Stomach smooth muscle (tissue), 2 donors: Measurements from ENCODE around the gene PDE7B.

Source experiments
- H3K27ac ChIP-seq: one replicate; pipeline ENCODE4 v1.7.0; 2013; ENCODE audit warnings: mild to moderate bottlenecking, low read length, inconsistent platforms
- H3K27me3 ChIP-seq, 2 donors: one replicate each; pipeline ENCODE4 v1.7.0; 2013; ENCODE audit warnings: low read length in 2 of 2; ENCODE audit not compliant: insufficient read depth in 2 of 2, control insufficient read depth in 1 of 2
- H3K36me3 ChIP-seq, 2 donors: one replicate each; pipeline ENCODE4 v1.7.0; 2013; ENCODE audit warnings: low read length in 2 of 2; ENCODE audit not compliant: control insufficient read depth in 2 of 2, insufficient read depth in 2 of 2
- H3K4me1 ChIP-seq: one replicate; pipeline ENCODE4 v1.7.0; 2013; ENCODE audit warnings: low read length; ENCODE audit not compliant: control insufficient read depth, insufficient read depth
- H3K4me3 ChIP-seq, 2 donors: one replicate each; pipeline ENCODE4 v1.7.0; 2013; ENCODE audit warnings: low read length in 2 of 2
- H3K9ac ChIP-seq, 2 donors: one replicate each; pipeline ENCODE4 v1.7.0; 2013; ENCODE audit warnings: low read length in 2 of 2, mild to moderate bottlenecking in 1 of 2
- H3K9me3 ChIP-seq, 2 donors: one replicate each; pipeline ENCODE4 v1.7.0; 2013; ENCODE audit warnings: low read length in 2 of 2; ENCODE audit not compliant: control insufficient read depth in 2 of 2
- donor health status: healthy.
- donor health status: Pancreatic carcinoma.

PDE7B gene

DNA sequence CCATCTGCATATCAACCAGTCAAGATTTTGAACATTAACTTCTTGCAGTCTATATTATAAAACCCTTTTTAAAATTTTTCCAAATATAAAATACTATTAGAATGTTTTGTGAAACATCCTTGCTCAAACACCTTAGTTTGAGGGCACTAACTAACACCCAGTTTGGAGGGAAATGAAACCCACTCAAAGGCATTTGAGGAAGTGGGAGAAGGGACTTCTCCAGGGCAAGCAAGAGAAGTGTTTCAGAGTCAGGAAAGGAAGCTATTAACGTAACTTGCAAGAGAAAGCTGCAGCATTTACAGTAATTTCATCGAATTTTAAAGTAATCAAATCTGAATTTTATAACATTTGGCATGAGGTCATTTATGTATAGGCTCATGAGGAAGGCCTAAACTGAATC, 377.3 kb downstream of the PDE7B start:
- Histone ChIP-seq H3K36me3 (no peaks in the 10 kb centered on the region), H3K9ac (no peak overlapping the region), H3K27me3 (no peaks in the 10 kb centered on the region), H3K4me3 (no peak overlapping the region), H3K27ac (no peak overlapping the region), H3K9me3 (no peaks in the 10 kb centered on the region), H3K4me1 (peaks cover 18% of the 10 kb centered on the region)

DNA sequence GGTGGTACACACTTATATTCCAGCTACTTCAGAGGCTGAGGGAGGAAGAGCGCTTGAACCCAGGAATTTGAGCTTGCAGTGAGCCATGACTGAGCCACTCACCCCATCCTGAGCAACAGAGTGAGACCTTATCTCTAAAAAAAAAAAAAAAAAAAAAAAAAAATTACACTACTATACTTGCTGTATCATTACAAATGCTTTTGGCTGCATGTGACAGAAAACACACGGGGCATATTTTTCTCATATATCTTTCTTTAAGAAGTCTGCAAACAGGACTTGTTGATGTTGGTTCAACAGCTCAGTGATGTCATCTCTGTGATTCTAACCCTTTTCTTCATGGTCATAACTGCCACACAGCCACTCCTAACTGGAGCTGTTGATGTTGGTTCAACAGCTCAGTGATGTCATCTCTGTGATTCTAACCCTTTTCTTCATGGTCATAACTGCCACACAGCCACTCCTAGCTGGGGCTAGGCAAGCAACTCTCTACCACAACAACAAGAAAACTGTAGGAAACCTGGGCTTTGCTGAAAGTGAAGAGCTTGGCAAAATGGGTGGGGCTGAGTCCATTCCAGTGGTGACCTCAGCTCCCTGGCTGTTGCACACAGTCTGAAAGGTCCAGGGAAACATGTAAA, 378.8 kb downstream of the PDE7B start:
- no peaks in the 10 kb centered on the region for H3K27me3 ChIP-seq
- H3K27ac ChIP-seq = no peak overlapping the region
- peaks cover 18% of the 10 kb centered on the region for H3K4me1 ChIP-seq
- no peak overlapping the region for H3K9ac ChIP-seq
- H3K36me3 ChIP-seq = no peaks in the 10 kb centered on the region
- H3K9me3 ChIP-seq = no peaks in the 10 kb centered on the region
- H3K4me3 ChIP-seq = no peak overlapping the region

DNA sequence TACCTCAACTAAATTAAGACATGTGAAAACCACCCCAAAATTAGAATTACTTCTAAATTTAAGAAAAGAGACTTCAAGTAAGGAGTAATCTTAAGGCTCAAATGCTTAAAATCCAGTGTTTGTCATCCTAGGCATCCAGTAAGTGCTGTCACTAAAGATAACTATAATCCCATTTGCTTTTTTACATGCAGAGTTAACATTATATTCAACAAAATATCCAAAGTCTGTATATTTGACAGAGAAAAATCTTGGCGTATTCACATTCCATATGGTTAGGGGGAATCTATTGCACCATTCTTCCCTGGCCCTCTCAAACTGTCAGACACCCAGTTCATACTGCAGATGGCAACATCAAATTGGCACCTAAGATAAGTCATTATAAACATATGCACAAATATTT, 381.2 kb downstream of the PDE7B start:
- Histone ChIP-seq H3K4me1 (peaks cover 8% of the 10 kb centered on the region), H3K27ac (no peak overlapping the region), H3K36me3 (no peaks in the 10 kb centered on the region), H3K4me3 (no peak overlapping the region), H3K9me3 (no peaks in the 10 kb centered on the region), H3K27me3 (no peaks in the 10 kb centered on the region), H3K9ac (no peak overlapping the region)

DNA sequence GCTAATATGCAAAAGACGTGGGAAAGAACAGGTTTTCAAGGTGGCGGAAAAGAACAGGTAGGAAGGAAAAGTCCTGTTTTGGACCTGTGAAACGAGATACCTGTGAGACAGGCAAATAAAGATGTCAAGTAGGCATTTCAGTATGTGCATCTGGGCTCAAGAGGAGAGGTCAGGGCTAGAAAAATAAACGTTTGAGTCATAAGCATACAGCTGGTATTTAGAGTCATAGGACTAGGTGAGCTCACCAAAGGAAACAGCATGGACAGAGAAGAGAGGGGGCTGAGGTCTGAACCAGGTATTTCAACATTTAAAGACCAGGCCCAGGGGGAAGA, 383.7 kb downstream of the PDE7B start:
- peaks cover 5% of the 10 kb centered on the region for H3K4me1 ChIP-seq
- H3K9ac ChIP-seq = no peak overlapping the region
- no peak overlapping the region for H3K4me3 ChIP-seq
- H3K9me3 ChIP-seq = no peaks in the 10 kb centered on the region
- no peaks in the 10 kb centered on the region for H3K27me3 ChIP-seq
- no peak overlapping the region for H3K27ac ChIP-seq
- no peaks in the 10 kb centered on the region for H3K36me3 ChIP-seq

DNA sequence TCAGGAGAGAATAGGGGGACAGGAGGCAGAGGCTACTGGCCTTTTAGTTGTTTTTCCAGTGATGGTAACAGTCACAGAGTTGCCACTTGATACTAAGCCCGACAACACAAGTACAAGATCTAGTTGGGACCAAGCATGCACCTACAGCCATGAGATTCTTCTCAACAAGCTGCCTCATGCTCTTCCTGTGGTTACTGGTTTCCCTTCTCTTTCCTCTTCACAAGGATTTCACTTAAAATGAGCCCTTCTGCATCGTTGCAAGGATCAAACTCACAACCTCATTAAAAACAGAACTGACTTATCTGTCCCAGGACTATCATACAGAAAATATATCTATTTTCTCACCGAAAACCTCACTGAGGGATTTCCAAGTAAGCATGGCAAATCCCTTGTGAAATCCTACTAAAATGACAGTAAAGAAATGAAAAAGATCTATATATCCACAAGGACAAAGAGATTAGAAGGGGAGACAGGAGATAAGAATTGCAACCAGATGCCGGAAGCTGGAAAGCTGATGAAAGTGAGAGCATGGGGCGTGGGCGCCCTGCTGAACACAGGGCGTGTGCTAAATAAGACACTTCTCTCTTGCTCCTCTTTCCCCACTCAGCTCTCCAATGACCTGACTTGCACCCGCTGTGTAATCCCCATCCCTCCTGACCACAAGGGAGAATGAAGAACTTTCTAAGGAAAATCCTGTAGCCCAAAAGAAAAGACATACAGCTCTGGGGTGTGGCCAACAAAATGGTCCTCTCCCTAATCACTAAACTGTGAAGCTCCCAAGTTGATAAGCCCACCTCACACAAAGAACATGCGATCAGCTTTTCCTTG, 385.2 kb downstream of the PDE7B start:
- H3K4me3 ChIP-seq = no peak overlapping the region
- H3K9me3 ChIP-seq = no peaks in the 10 kb centered on the region
- no peaks in the 10 kb centered on the region for H3K36me3 ChIP-seq
- no peak overlapping the region for H3K9ac ChIP-seq
- H3K4me1 ChIP-seq = no peaks in the 10 kb centered on the region
- no peaks in the 10 kb centered on the region for H3K27me3 ChIP-seq
- no peak overlapping the region for H3K27ac ChIP-seq

DNA sequence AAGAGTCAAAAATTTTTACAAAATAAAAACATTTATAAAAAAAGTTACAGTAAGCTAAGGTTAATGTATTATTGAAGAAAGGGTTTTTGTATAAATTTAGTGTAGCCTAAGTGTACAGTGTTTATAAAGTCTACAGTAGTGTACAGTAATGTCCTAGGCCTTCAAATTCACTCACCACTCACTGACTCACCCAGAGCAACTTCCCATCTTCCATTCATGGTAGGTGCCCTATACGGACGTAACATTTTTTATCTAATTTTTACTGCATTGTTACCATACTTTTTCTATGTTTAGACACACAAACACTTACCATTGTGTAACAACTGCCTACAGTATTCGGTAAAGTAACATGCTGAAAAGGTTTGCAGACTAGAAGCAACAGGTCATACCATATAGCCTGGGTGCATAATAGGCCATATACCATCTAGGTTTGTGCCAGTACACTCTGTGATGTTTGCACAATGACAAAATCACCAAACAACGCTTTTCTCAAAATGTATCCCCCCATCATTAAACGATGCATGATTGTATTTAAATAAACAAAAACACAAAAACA, 392.6 kb downstream of the PDE7B start:
- Histone ChIP-seq H3K9me3 (no peaks in the 10 kb centered on the region), H3K4me3 (no peak overlapping the region), H3K36me3 (no peaks in the 10 kb centered on the region), H3K4me1 (no peaks in the 10 kb centered on the region), H3K27ac (no peak overlapping the region), H3K9ac (no peak overlapping the region), H3K27me3 (no peaks in the 10 kb centered on the region)
